ENCODE measurements around the gene USP7. TPM values are rescaled to one million over a fixed set of nuclear protein-coding genes. Genes with fewer than 3 reads are reported as not detected.
"Not testable (repeated sequence)": the region's sequence is repeated elsewhere in the genome, so short reads cannot be mapped to it uniquely, and the experiment has no call there.

Gene USP7
- total RNA-seq, 1 experiment from 2014 or later: 228 TPM

DNA sequence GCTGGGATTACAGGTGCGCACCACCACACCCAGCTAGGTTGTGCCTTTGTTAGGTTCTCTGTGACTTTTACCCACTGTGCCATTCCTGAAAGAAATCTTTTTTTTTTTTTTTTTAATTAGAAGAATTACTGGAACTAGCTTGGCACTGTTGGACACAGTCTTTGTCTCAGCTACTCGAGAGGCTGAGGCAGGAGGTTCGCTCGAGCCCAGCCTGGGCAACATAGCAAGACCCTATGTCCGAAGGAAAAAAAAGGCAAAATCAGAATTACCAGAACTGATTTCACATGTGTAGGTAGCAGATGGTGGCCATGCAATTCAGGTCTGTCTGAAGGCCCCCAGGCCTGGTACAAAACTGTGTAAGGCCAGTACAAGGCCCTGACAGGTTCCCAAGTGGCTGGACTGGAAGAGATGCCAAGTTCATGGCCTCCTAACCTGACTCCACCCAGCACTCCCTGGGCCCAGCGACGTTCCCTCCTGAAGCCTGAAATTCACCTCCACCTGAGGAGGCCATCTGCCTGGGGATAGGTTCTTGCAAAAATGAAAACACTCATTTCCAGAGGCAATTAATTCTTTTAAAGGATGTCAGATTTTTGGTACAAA lies 117.9 kb downstream of the USP7 start:
- Histone ChIP-seq H3K27me3 (replicated peaks; ENCODE audit: insufficient read depth, low read depth, low read length, poor library complexity) (no peaks in the 10 kb centered on the region), H3K36me3 (ENCODE audit: insufficient read depth, low read length, poor library complexity, severe bottlenecking) (peaks cover 32% of the 10 kb centered on the region), H3K4me1 (ENCODE audit: insufficient read depth, low read length, poor library complexity, severe bottlenecking) (peaks cover 10% of the 10 kb centered on the region), H3K9me3 (ENCODE audit: low read depth, low read length, poor library complexity, severe bottlenecking) (no peaks in the 10 kb centered on the region), H3K27ac (ENCODE audit: low read depth, low read length, poor library complexity, severe bottlenecking) (no peak overlapping the region), H3K4me3 (ENCODE audit: low read depth, low read length, poor library complexity, severe bottlenecking) (no peak overlapping the region)
- DNase-seq (ENCODE audit: low spot score): no peak
- BruUV-seq (replicated peaks): no TSS peak
- TF ChIP-seq EZH2 (IDR thresholded peaks at IDR 0.05; ENCODE audit: borderline replicate concordance, low read depth, low read length, poor library complexity, severe bottlenecking): no peak
- TF ChIP-seq, protein P1, sequence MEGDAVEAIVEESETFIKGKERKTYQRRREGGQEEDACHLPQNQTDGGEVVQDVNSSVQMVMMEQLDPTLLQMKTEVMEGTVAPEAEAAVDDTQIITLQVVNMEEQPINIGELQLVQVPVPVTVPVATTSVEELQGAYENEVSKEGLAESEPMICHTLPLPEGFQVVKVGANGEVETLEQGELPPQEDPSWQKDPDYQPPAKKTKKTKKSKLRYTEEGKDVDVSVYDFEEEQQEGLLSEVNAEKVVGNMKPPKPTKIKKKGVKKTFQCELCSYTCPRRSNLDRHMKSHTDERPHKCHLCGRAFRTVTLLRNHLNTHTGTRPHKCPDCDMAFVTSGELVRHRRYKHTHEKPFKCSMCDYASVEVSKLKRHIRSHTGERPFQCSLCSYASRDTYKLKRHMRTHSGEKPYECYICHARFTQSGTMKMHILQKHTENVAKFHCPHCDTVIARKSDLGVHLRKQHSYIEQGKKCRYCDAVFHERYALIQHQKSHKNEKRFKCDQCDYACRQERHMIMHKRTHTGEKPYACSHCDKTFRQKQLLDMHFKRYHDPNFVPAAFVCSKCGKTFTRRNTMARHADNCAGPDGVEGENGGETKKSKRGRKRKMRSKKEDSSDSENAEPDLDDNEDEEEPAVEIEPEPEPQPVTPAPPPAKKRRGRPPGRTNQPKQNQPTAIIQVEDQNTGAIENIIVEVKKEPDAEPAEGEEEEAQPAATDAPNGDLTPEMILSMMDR (conservative IDR thresholded peaks at IDR 0.05; ENCODE audit: low read depth, low read length): no peak
- ChIA-PET CTCF (no interaction called here), POLR2A (ENCODE audit: low non-redundant PET) (no interaction called here)
- intact Hi-C loops (cut with micrococcal nuclease; ENCODE audit: unreplicated experiment): no loop called here

DNA sequence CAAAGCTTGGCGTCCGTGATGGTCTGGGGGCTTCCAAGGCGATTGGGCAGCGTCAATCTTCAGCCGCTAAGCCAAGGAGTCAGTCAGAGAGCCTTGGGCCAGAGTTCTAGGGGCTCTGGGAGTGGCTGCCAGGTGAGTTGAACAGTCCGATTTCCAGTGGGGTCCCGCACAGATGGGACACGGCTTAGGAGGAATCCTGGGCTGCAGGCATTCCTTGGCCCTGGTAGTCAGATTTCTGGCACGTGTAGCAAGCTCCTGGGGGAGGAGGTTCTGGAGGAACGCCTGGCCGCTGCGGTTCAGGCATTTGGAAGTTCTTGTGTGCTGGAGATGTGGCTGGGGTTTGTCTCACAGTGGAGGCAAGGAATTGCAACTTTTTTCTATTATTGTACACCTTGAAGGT lies 120.4 kb downstream of the USP7 start:
- H3K27ac ChIP-seq (ENCODE audit: low read depth, low read length, poor library complexity, severe bottlenecking); H3K9me3 ChIP-seq (ENCODE audit: low read depth, low read length, poor library complexity, severe bottlenecking); BruUV-seq (replicated peaks); H3K27me3 ChIP-seq (replicated peaks; ENCODE audit: insufficient read depth, low read depth, low read length, poor library complexity); intact Hi-C loops (cut with micrococcal nuclease; ENCODE audit: unreplicated experiment); H3K36me3 ChIP-seq (ENCODE audit: insufficient read depth, low read length, poor library complexity, severe bottlenecking); POLR2A ChIA-PET (ENCODE audit: low non-redundant PET); H3K4me3 ChIP-seq (ENCODE audit: low read depth, low read length, poor library complexity, severe bottlenecking); H3K4me1 ChIP-seq (ENCODE audit: insufficient read depth, low read length, poor library complexity, severe bottlenecking); DNase-seq (ENCODE audit: low spot score); CTCF ChIA-PET: not testable (repeated sequence)

Other genes starting within 250 kb of the USP7 start
- 13.3 and 13.5 TPM in 2 replicates for gene TMEM186, start 166.3 kb downstream of the USP7 start, total RNA-seq (2021)
- 44.3 and 54.8 TPM in 2 replicates for gene PMM2, start 166.1 kb downstream of the USP7 start, total RNA-seq (2021)
- gene CARHSP1, start 94.9 kb downstream of the USP7 start, total RNA-seq (2021): 316 and 329 TPM in 2 replicates
- not detected in 2 replicates for gene LITAFD, start 81.6 kb downstream of the USP7 start, total RNA-seq (2021)
- 83.8 and 90.4 TPM in 2 replicates for gene HAPSTR1, start 127.7 kb upstream of the USP7 start, total RNA-seq (2021)